B cell (primary cell): ENCODE measurements around the gene CDYL. TPM values are rescaled to one million over a fixed set of nuclear protein-coding genes. Genes with fewer than 3 reads are reported as not detected.

Experiments
- ATAC-seq: fragments of 200-7000 bp; cut with Tn5 transposase; one replicate; pipeline ENCODE4 v1.10.0; 2021; ENCODE audit warnings: low read depth, mild to moderate bottlenecking, moderate number of reproducible peaks, moderate library complexity
- CTCF ChIA-PET: fragments of 350-600 bp; sonication (Branson Sonifier 250); formaldehyde crosslinking; loops from one replicate; lab custom pipeline; 2021; ENCODE audit warnings: antibody characterized with exemption, inconsistent platforms; lab: Charles Lee
- POLR2A ChIA-PET: fragments of 350-600 bp; sonication (Branson Sonifier 250); formaldehyde crosslinking; loops from one replicate; lab custom pipeline; 2021; ENCODE audit warnings: antibody characterized with exemption; lab: Charles Lee
- DNase-seq: peaks from one replicate; pipeline ENCODE4 v3.0.0; 2013
- H2AFZ ChIP-seq: 2 replicates; pipeline ENCODE4 v1.6.1; 2012; ENCODE audit warnings: mild to moderate bottlenecking, low read depth, low read length; ENCODE audit not compliant: insufficient read depth, poor library complexity, severe bottlenecking
- H3K27ac ChIP-seq, 2 donors: 1 replicate in 1 of 2; 2 replicates in 1 of 2; pipeline ENCODE4 v1.5.1; 2012 to 2013; ENCODE audit warnings: low read length in 2 of 2, mild to moderate bottlenecking in 2 of 2, moderate library complexity in 1 of 2
- H3K27me3 ChIP-seq, 4 experiments: fragments of 200-600 bp in 1 of 4; sonication (generic) in 1 of 4; replicated peaks in 1 of 4; 1 replicate in 2 of 4; 2 replicates in 2 of 4; pipeline versions ENCODE4 v1.6.1 to v1.7.0; 2013 to 2016; ENCODE audit warnings: low read length in 3 of 4, mild to moderate bottlenecking in 2 of 4, mixed read lengths in 1 of 4, moderate library complexity in 1 of 4; ENCODE audit not compliant: insufficient read depth in 4 of 4, control insufficient read depth in 3 of 4; ENCODE audit errors: control extremely low read depth in 1 of 4
- H3K36me3 ChIP-seq, 2 experiments: replicated peaks in 1 of 2; 1 replicate in 1 of 2; 2 replicates in 1 of 2; pipeline versions ENCODE4 v1.6.1 to v1.7.1; 2013; ENCODE audit warnings: low read length in 1 of 2; ENCODE audit not compliant: insufficient read depth in 2 of 2, control insufficient read depth in 1 of 2; ENCODE audit errors: control extremely low read depth in 1 of 2, extremely low read depth in 1 of 2
- H3K4me1 ChIP-seq, 2 donors: fragments of 200-600 bp in 1 of 2; sonication (generic) in 1 of 2; 1 replicate in 1 of 2; 2 replicates in 1 of 2; pipeline versions ENCODE4 v1.5.1 to v1.6.1; 2013 to 2017; ENCODE audit warnings: low read length in 2 of 2; ENCODE audit not compliant: control insufficient read depth in 2 of 2, insufficient read depth in 2 of 2
- H3K4me2 ChIP-seq: replicated peaks from 2 replicates; pipeline ENCODE3; 2012; ENCODE audit warnings: mild to moderate bottlenecking, low read depth, low read length; ENCODE audit not compliant: poor library complexity, severe bottlenecking
- H3K4me3 ChIP-seq, 5 experiments: fragments of 200-600 bp in 1 of 5; sonication (generic) in 1 of 5; 1 replicate in 3 of 5; 2 replicates in 2 of 5; pipeline versions ENCODE4 v1.5.1 to v1.7.0; 2011 to 2016; ENCODE audit warnings: low read length in 4 of 5, mild to moderate bottlenecking in 4 of 5, low read depth in 2 of 5, control low read depth in 1 of 5, moderate library complexity in 1 of 5; ENCODE audit not compliant: insufficient read depth in 1 of 5; ENCODE audit errors: control extremely low read depth in 1 of 5, extremely low read depth in 1 of 5
- H3K79me2 ChIP-seq: fragments of 200-600 bp; sonication (generic); one replicate; pipeline ENCODE4 v1.6.0; 2016; ENCODE audit warnings: low read length; ENCODE audit not compliant: control insufficient read depth, insufficient read depth
- H3K9ac ChIP-seq: fragments of 200-600 bp; sonication (generic); 2 replicates; pipeline ENCODE4 v1.6.1; 2017; ENCODE audit warnings: mild to moderate bottlenecking, low read length, moderate library complexity
- H3K9me3 ChIP-seq, 3 donors: one replicate each; pipeline versions ENCODE4 v1.6.1 to v1.7.1; 2013; ENCODE audit warnings: low read length in 2 of 3; ENCODE audit not compliant: control insufficient read depth in 2 of 3, insufficient read depth in 1 of 3; ENCODE audit errors: control extremely low read depth in 1 of 3
- H4K20me1 ChIP-seq: 2 replicates; pipeline ENCODE4 v1.6.0; 2012; ENCODE audit warnings: mild to moderate bottlenecking, low read length; ENCODE audit not compliant: insufficient read depth, control insufficient read depth, poor library complexity, severe bottlenecking
- H3K27ac Mint-ChIP-seq: one replicate; pipeline ENCODE4 v1.8.0; 2021; ENCODE audit warnings: mixed read lengths
- H3K27me3 Mint-ChIP-seq: one replicate; pipeline ENCODE4 v1.8.0; 2021; ENCODE audit warnings: mixed read lengths
- H3K4me1 Mint-ChIP-seq: one replicate; pipeline ENCODE4 v1.8.0; 2021; ENCODE audit warnings: mixed read lengths
- H3K4me3 Mint-ChIP-seq: one replicate; pipeline ENCODE4 v1.8.0; 2021; ENCODE audit warnings: mixed read lengths
- H3K9me3 Mint-ChIP-seq: one replicate; pipeline ENCODE4 v1.8.0; 2022; ENCODE audit warnings: mixed read lengths; ENCODE audit not compliant: insufficient read depth
- EZH2 ChIP-seq: IDR thresholded peaks from 2 replicates; pipeline ENCODE4 v1.6.1; 2012; ENCODE audit warnings: borderline replicate concordance, low read depth, mild to moderate bottlenecking, moderate library complexity, low read length; ENCODE audit not compliant: insufficient read depth, poor library complexity, severe bottlenecking
- WGBS: methylation state at CpG from one replicate; pipeline ENCODE4 v1.1.5; 2013; ENCODE audit warnings: missing lambda C conversion rate; ENCODE audit not compliant: insufficient coverage; 5-methylcytosine and 5-hydroxymethylcytosine counted together
- intact Hi-C: fragments of 100-400 bp; cut with micrococcal nuclease; formaldehyde crosslinking; loops from one replicate; pipeline ENCODE4 v1.10.0; 2022
- polyA plus RNA-seq: library from polyadenylated mRNA; depleted of rRNA; stranded (reverse); fragments of >200 nt; gene quantifications from 2 replicates; pipeline ENCODE4 v1.2.3, GENCODE V29; 2012
- total RNA-seq, 2 donors: library from RNA; stranded (reverse); fragments of 120-200 nt in 1 of 2; gene quantifications; 1 replicate in 1 of 2; 2 replicates in 1 of 2; pipeline versions ENCODE4 v1.2.3 to v1.2.4, GENCODE V29; 2013 to 2022
- TF ChIP-seq, protein P1 (sequence below): fragments of 200-600 bp; IDR thresholded peaks from one replicate; pipeline ENCODE4 v1.8.0; 2022; ENCODE audit warnings: antibody characterized with exemption, mild to moderate bottlenecking

CDYL gene
- total and polyA plus RNA-seq, 2 donors (not counting 1 experiment from before 2014, with no cell fraction given), result 15.6 to 63.0 TPM

DNA sequence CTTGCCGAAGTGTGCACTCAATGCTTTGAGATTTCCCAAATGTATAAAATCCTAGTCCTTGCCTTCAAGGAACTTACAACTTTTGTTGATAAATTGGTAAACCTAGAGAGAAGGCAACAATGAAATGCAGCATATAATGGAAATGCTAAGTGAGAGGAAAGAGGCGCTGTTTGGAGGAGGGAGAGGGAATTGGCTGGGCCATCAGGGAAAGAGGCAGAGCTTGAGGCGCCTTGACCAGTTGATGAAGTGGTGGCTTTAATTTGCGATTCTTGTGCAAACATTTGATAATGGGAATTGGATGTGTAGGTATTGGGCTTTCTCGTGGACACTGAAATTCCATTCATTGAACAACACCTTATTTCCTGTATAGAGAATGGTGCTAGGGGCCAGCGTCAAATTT is 1.9 kb upstream of the CDYL start:
- Mint-ChIP-seq H3K27me3 (no peaks in the 10 kb centered on the region), H3K4me1 (peaks cover 32% of the 10 kb centered on the region), H3K9me3 (peaks cover 2% of the 10 kb centered on the region), H3K4me3 (peak overlapping the region; percentile 97), H3K27ac (peak overlapping the region; percentile 93)
- H3K79me2 ChIP-seq, result peaks cover 23% of the 10 kb centered on the region
- peak overlapping the region; percentile 90 for H2AFZ ChIP-seq
- intact Hi-C loops, result loop anchor here (2.0 to 10.0 kb wide), 4 partner anchors 487 to 1811 kb away; partner anchors contain the start of genes FARS2, LY86 and LYRM4
- TF ChIP-seq, protein P1, sequence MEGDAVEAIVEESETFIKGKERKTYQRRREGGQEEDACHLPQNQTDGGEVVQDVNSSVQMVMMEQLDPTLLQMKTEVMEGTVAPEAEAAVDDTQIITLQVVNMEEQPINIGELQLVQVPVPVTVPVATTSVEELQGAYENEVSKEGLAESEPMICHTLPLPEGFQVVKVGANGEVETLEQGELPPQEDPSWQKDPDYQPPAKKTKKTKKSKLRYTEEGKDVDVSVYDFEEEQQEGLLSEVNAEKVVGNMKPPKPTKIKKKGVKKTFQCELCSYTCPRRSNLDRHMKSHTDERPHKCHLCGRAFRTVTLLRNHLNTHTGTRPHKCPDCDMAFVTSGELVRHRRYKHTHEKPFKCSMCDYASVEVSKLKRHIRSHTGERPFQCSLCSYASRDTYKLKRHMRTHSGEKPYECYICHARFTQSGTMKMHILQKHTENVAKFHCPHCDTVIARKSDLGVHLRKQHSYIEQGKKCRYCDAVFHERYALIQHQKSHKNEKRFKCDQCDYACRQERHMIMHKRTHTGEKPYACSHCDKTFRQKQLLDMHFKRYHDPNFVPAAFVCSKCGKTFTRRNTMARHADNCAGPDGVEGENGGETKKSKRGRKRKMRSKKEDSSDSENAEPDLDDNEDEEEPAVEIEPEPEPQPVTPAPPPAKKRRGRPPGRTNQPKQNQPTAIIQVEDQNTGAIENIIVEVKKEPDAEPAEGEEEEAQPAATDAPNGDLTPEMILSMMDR, result no peak
- TF ChIP-seq EZH2, result no peak
- DNase-seq, result no peak
- peak overlapping the region; percentile 93 for H3K4me2 ChIP-seq
- peak overlapping the region in 4 of 5 experiments; percentile 51 to 74 (median 69) for H3K4me3 ChIP-seq
- WGBS, result 63% methylated on average over 3 of the region's 6 CpGs
- H3K4me1 ChIP-seq, result peaks cover 19 to 20% of the 10 kb centered on the region in 2 donors
- peaks cover 0 to 5% (median 0%) of the 10 kb centered on the region in 3 donors for H3K9me3 ChIP-seq
- ChIA-PET CTCF (interaction anchor here (1.3 kb wide), 1 partner anchor 11 kb away, joined by 4 read pairs; no protein-coding TSS in a partner anchor), POLR2A (interaction anchor here (0.7 kb wide), 1 partner anchor 1775 kb away, joined by 3 read pairs; no protein-coding TSS in a partner anchor)
- H3K27ac ChIP-seq, result no peak overlapping the region
- no peaks in the 10 kb centered on the region for H3K27me3 ChIP-seq
- no peaks in the 10 kb centered on the region for H3K36me3 ChIP-seq
- ATAC-seq, result no peak
- peaks cover 8% of the 10 kb centered on the region for H4K20me1 ChIP-seq
- no peak overlapping the region for H3K9ac ChIP-seq

DNA sequence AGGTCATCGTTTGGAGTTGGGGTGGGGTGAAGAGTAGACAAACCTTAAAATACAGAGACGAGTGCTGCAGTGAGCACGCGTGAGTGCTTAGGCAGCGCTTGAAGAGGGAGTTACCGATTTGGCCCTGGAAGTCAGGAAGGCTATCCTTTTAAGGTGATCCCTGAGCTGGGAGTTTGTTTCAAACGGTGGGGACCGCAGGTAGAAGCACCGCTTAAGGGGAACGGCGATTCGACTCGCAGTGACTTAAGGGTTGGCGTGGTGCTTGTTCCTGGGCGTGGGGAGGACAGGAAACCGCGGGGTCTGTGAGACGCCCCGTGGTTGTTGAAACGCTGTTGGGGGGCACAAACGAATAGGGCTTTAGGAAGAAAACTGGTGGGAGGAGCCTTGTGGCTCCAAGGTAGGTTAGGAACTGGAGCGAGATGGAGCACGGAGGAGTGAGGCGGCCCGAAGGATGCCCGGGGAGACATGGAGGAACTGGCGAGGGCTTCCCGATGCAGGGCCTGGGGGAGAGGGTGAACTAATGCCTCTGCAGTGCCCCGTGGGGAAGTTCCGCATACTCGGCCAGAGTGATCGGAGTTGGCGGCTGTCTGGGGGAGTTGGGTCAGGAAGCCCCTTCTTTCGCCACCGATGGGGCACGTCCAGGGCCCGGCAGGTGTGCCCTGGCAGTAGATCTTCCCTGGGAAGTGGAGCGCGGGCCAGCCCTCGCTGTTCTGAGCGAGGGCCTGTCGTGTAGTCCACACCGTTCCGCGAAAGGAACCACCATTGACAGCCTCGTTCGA is 1.3 kb upstream of the CDYL start:
- H3K4me1 ChIP-seq, result peaks cover 19 to 22% of the 10 kb centered on the region in 2 donors
- ATAC-seq (peak; percentile 1), DNase-seq (no peak)
- ChIA-PET POLR2A (interaction anchor here (2.1 kb wide), 1 partner anchor 15 kb away, joined by 6 read pairs; no protein-coding TSS in a partner anchor), CTCF (interaction anchor here (1.3 kb wide), 1 partner anchor 10 kb away, joined by 4 read pairs; no protein-coding TSS in a partner anchor)
- peaks cover 29% of the 10 kb centered on the region for H3K79me2 ChIP-seq
- peak overlapping the region; percentile 51 to 74 (median 66) for H3K4me3 ChIP-seq
- Mint-ChIP-seq H3K27me3 (no peaks in the 10 kb centered on the region), H3K4me1 (peaks cover 35% of the 10 kb centered on the region), H3K27ac (peak overlapping the region; percentile 93), H3K9me3 (peaks cover 2% of the 10 kb centered on the region), H3K4me3 (peak overlapping the region; percentile 97)
- peak overlapping the region; percentile 93 for H3K4me2 ChIP-seq
- H4K20me1 ChIP-seq, result peaks cover 13% of the 10 kb centered on the region
- intact Hi-C loops, result loop anchor here (2.0 to 10.0 kb wide), 8 partner anchors 162 to 1810 kb away; partner anchors contain the start of genes ECI2, FARS2, LY86 and LYRM4
- peaks cover 0 to 5% (median 0%) of the 10 kb centered on the region in 3 donors for H3K9me3 ChIP-seq
- H3K27ac ChIP-seq, result peak overlapping the region in 1 of 2 donors; percentile 29
- 1% methylated on average over 46 of the region's 47 CpGs for WGBS
- H3K27me3 ChIP-seq, result no peaks in the 10 kb centered on the region
- TF ChIP-seq, protein P1, result no peak
- H3K9ac ChIP-seq, result peak overlapping the region; percentile 77
- H3K36me3 ChIP-seq, result no peaks in the 10 kb centered on the region
- peak overlapping the region; percentile 90 for H2AFZ ChIP-seq
